PC-3 (cell line): Measurements from ENCODE around the gene EFEMP1.

Experiments used
- CTCF ChIP-seq: fragments of 300-600 bp; sonication (generic); conservative IDR thresholded peaks from 2 replicates; pipeline ENCODE4 v1.5.1; 2017; ENCODE audit warnings: antibody characterized with exemption, low read depth, mild to moderate bottlenecking, low read length
- EZH2 ChIP-seq: fragments of 300-600 bp; sonication (generic); IDR thresholded peaks from one replicate; pipeline ENCODE4 v1.6.1; 2017; ENCODE audit warnings: antibody characterized with exemption, mild to moderate bottlenecking, low read length; ENCODE audit not compliant: unreplicated experiment

- TF ChIP-seq CTCF (no peak), EZH2 (no peak)
These were observed 7.7 kb upstream of the EFEMP1 start for GRCh38 chr2:55931281-55931680.
